GM23338 (cell line): Measurements from ENCODE around the gene C15orf61. TPM values are rescaled to one million over a fixed set of nuclear protein-coding genes. Genes with fewer than 3 reads are reported as not detected.

Experiments
- ATAC-seq: fragments of 200-7000 bp; cut with Tn5 transposase; 3 replicates; pipeline ENCODE4 v1.9.1; 2020
- DNase-seq: peaks from one replicate; pipeline ENCODE4 v3.0.0-alpha.2; 2015; ENCODE audit warnings: low spot score
- H2AFZ ChIP-seq: fragments of 200-600 bp; sonication (generic); 2 replicates; pipeline ENCODE4 v1.8.0; 2016; ENCODE audit warnings: antibody characterized with exemption, mild to moderate bottlenecking, moderate library complexity
- H3F3A ChIP-seq: fragments of 200-600 bp; sonication (generic); replicated peaks from 2 replicates; pipeline ENCODE4 v1.8.0; 2017; ENCODE audit warnings: antibody characterized with exemption, mixed run types, low read depth
- H3K27ac ChIP-seq: fragments of 200-600 bp; sonication (generic); 2 replicates; pipeline ENCODE4 v1.6.1; 2016; ENCODE audit warnings: low read depth
- H3K27me3 ChIP-seq: fragments of 200-600 bp; sonication (generic); 2 replicates; pipeline ENCODE4 v1.8.0; 2016; ENCODE audit warnings: mild to moderate bottlenecking, mixed run types, moderate library complexity; ENCODE audit not compliant: insufficient read depth
- H3K36me3 ChIP-seq: fragments of 200-600 bp; sonication (generic); 2 replicates; pipeline ENCODE4 v1.8.0; 2016; ENCODE audit warnings: mild to moderate bottlenecking; ENCODE audit not compliant: insufficient read depth
- H3K4me1 ChIP-seq: fragments of 200-600 bp; sonication (generic); 2 replicates; pipeline ENCODE4 v1.8.0; 2016; ENCODE audit warnings: mild to moderate bottlenecking, moderate library complexity; ENCODE audit not compliant: insufficient read depth
- H3K4me2 ChIP-seq: fragments of 200-600 bp; sonication (generic); 2 replicates; pipeline ENCODE4 v1.7.1; 2017; ENCODE audit warnings: mixed run types
- H3K4me3 ChIP-seq: fragments of 200-600 bp; sonication (generic); 2 replicates; pipeline ENCODE4 v1.6.1; 2016; ENCODE audit warnings: mixed run types
- H3K79me2 ChIP-seq: fragments of 200-600 bp; sonication (generic); replicated peaks from 2 replicates; pipeline ENCODE4 v1.8.0; 2017; ENCODE audit warnings: mild to moderate bottlenecking; ENCODE audit not compliant: insufficient read depth
- H3K9me2 ChIP-seq: fragments of 200-600 bp; sonication (generic); 2 replicates; pipeline ENCODE4 v1.8.0; 2017; ENCODE audit not compliant: insufficient read depth
- H4K20me1 ChIP-seq: fragments of 200-600 bp; sonication (generic); replicated peaks from 2 replicates; pipeline ENCODE4 v1.8.0; 2017; ENCODE audit warnings: mild to moderate bottlenecking; ENCODE audit not compliant: insufficient read depth
- H3K27ac Mint-ChIP-seq: 2 replicates; pipeline ENCODE4 v1.8.0; 2020; ENCODE audit warnings: inconsistent platforms, mild to moderate bottlenecking, moderate library complexity, mixed read lengths
- H3K27me3 Mint-ChIP-seq: 3 replicates; pipeline ENCODE4 v1.8.0; 2022; ENCODE audit warnings: low read depth, mild to moderate bottlenecking, moderate library complexity, mixed read lengths, inconsistent platforms; ENCODE audit not compliant: insufficient read depth, poor library complexity
- H3K36me3 Mint-ChIP-seq: 3 replicates; pipeline ENCODE4 v1.8.0; 2021; ENCODE audit warnings: low read depth, mild to moderate bottlenecking, inconsistent platforms, moderate library complexity, mixed read lengths
- H3K4me1 Mint-ChIP-seq: 3 replicates; pipeline ENCODE4 v1.8.0; 2020; ENCODE audit warnings: mild to moderate bottlenecking, inconsistent platforms, mixed read lengths
- H3K4me3 Mint-ChIP-seq: 3 replicates; pipeline ENCODE4 v1.8.0; 2021; ENCODE audit warnings: moderate library complexity, mild to moderate bottlenecking, inconsistent platforms, mixed read lengths
- H3K9me3 Mint-ChIP-seq: 3 replicates; pipeline ENCODE4 v1.8.0; 2020; ENCODE audit warnings: moderate library complexity, mild to moderate bottlenecking, inconsistent platforms, mixed read lengths
- CREB1 ChIP-seq: fragments of 250-450 bp; sonication (Bioruptor Pico); IDR thresholded peaks from 2 replicates; pipeline ENCODE4 v1.5.0; 2020; ENCODE audit warnings: low read depth, mild to moderate bottlenecking, moderate library complexity
- EZH2phosphoT487 ChIP-seq: fragments of 200-600 bp; sonication (generic); IDR thresholded peaks from one replicate; pipeline ENCODE4 v1.8.1; 2018; ENCODE audit warnings: antibody characterized with exemption; ENCODE audit not compliant: unreplicated experiment
- JUNB ChIP-seq: IDR thresholded peaks from one replicate; pipeline ENCODE4 v1.6.1; 2016; ENCODE audit warnings: antibody characterized with exemption; ENCODE audit not compliant: unreplicated experiment
- NANOG ChIP-seq: IDR thresholded peaks from 2 replicates; pipeline ENCODE4 v1.6.1; 2016; ENCODE audit warnings: antibody characterized with exemption, borderline replicate concordance
- POLR2AphosphoS5 ChIP-seq: IDR thresholded peaks from 2 replicates; pipeline ENCODE4 v1.6.1; 2016; ENCODE audit warnings: antibody characterized with exemption, low read depth
- STAT1 ChIP-seq: IDR thresholded peaks from one replicate; pipeline ENCODE4 v1.6.1; 2016; ENCODE audit warnings: antibody characterized with exemption; ENCODE audit not compliant: unreplicated experiment
- ZNF114 ChIP-seq: fragments of 250-450 bp; sonication (Bioruptor Pico); IDR thresholded peaks from 2 replicates; pipeline ENCODE4 v1.5.0; 2020; ENCODE audit warnings: mild to moderate bottlenecking, moderate library complexity
- ZNF331 ChIP-seq: fragments of 250-450 bp; sonication (Bioruptor Pico); IDR thresholded peaks from 2 replicates; pipeline ENCODE4 v1.5.0; 2020; ENCODE audit warnings: low read depth, mild to moderate bottlenecking, moderate library complexity
- polyA plus RNA-seq: library from polyadenylated mRNA; unstranded; fragments of >200 nt; fragmentation: Nextera tagmentation; extraction: Ambion mirVana; gene quantifications from 2 replicates; pipeline ENCODE4 v1.2.1, GENCODE V29; 2016
- total RNA-seq: library from RNA; depleted of rRNA; stranded (reverse); fragments of >200 nt; shearing (Covaris generic); gene quantifications from 2 replicates; pipeline ENCODE4 v1.2.3, GENCODE V29; 2014
- TF ChIP-seq, protein P1 (sequence below): fragments of 250-450 bp; sonication (Bioruptor Pico); IDR thresholded peaks from 2 replicates; pipeline ENCODE4 v1.5.0; 2020; ENCODE audit warnings: mild to moderate bottlenecking, moderate library complexity
- TF ChIP-seq, protein P2 (sequence below), 2 experiments: fragments of 200-600 bp in 1 of 2; sonication (generic) in 1 of 2; conservative IDR thresholded peaks; 2 replicates each; pipeline versions ENCODE4 v1.5.1 to v1.6.1; 2016 to 2017; ENCODE audit warnings: antibody characterized with exemption in 2 of 2, low read depth in 2 of 2, mild to moderate bottlenecking in 2 of 2, moderate library complexity in 1 of 2
- TF ChIP-seq, protein P3 (sequence below): IDR thresholded peaks from one replicate; pipeline ENCODE4 v1.6.1; 2018; ENCODE audit warnings: antibody characterized with exemption; ENCODE audit not compliant: unreplicated experiment
- TF ChIP-seq, protein P4 (sequence below): IDR thresholded peaks from 2 replicates; pipeline ENCODE4 v1.6.1; 2016; ENCODE audit warnings: antibody characterized with exemption

The C15orf61 gene
- total and polyA plus RNA-seq, 2 experiments from 2014 or later = 1.8 to 5.9 TPM

DNA sequence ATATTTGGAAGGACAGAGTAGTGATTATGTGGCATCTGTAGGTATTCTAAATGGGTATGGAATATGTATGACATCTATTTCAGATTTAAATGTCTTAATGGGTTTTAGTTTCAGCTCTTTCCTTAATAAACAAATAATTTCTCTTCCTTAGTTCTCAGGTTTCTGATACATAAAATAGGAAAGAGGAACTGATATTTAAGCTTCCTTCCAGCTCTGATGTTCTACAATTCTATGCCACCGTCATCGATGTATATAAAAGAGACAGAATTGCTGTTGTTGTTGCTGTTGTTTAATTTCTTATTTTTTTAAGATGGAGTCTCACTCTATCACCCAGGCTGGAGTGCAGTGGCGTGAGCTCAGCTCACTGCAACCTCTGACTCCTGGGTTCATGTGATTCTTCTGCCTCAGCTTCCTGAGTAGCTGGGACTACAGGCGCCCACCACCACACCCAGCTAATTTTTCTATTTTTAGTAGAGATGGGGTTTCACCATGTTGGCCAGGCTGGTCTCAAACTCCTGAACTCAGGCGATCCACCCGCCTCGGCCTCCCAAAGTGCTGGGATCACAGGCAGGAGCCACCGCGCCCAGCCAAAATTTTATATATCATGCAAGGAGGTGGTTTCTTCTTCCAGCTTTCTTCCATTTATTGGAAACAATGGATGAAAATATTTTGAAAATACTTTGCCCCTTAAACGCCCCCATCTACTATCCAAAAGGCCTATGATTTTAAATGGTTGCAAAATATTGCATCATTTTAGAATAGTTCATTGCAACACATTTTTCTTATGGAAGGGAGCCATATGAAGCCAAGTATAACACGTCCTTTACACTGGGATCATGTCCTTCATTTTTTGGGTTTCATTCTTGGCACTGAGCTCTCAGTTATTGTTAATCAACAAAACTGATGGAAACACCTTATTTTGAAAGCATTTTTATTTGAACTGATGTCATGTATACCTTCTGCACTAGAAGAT is 13.9 kb upstream of the C15orf61 start:
- Mint-ChIP-seq H3K36me3 (no peaks in the 10 kb centered on the region), H3K9me3 (no peaks in the 10 kb centered on the region), H3K4me3 (no peak overlapping the region), H3K27ac (no peak overlapping the region), H3K27me3 (no peaks in the 10 kb centered on the region), H3K4me1 (peaks cover 16% of the 10 kb centered on the region)
- Histone ChIP-seq H3K4me2 (no peak overlapping the region), H2AFZ (no peak overlapping the region), H3K27ac (no peak overlapping the region), H3K9me2 (no peaks in the 10 kb centered on the region), H3K36me3 (no peaks in the 10 kb centered on the region), H3K4me3 (no peak overlapping the region), H3K27me3 (no peaks in the 10 kb centered on the region), H3K4me1 (peaks cover 11% of the 10 kb centered on the region; the same call in 1 of the 2 replicates), H3K79me2 (no peaks in the 10 kb centered on the region), H3F3A (no peaks in the 10 kb centered on the region), H4K20me1 (no peaks in the 10 kb centered on the region; the same call in 1 of the 2 replicates)
- ATAC-seq = no peak
- no peak for DNase-seq
- TF ChIP-seq STAT1 = no peak
- no peak for TF ChIP-seq NANOG
- TF ChIP-seq, protein P1, sequence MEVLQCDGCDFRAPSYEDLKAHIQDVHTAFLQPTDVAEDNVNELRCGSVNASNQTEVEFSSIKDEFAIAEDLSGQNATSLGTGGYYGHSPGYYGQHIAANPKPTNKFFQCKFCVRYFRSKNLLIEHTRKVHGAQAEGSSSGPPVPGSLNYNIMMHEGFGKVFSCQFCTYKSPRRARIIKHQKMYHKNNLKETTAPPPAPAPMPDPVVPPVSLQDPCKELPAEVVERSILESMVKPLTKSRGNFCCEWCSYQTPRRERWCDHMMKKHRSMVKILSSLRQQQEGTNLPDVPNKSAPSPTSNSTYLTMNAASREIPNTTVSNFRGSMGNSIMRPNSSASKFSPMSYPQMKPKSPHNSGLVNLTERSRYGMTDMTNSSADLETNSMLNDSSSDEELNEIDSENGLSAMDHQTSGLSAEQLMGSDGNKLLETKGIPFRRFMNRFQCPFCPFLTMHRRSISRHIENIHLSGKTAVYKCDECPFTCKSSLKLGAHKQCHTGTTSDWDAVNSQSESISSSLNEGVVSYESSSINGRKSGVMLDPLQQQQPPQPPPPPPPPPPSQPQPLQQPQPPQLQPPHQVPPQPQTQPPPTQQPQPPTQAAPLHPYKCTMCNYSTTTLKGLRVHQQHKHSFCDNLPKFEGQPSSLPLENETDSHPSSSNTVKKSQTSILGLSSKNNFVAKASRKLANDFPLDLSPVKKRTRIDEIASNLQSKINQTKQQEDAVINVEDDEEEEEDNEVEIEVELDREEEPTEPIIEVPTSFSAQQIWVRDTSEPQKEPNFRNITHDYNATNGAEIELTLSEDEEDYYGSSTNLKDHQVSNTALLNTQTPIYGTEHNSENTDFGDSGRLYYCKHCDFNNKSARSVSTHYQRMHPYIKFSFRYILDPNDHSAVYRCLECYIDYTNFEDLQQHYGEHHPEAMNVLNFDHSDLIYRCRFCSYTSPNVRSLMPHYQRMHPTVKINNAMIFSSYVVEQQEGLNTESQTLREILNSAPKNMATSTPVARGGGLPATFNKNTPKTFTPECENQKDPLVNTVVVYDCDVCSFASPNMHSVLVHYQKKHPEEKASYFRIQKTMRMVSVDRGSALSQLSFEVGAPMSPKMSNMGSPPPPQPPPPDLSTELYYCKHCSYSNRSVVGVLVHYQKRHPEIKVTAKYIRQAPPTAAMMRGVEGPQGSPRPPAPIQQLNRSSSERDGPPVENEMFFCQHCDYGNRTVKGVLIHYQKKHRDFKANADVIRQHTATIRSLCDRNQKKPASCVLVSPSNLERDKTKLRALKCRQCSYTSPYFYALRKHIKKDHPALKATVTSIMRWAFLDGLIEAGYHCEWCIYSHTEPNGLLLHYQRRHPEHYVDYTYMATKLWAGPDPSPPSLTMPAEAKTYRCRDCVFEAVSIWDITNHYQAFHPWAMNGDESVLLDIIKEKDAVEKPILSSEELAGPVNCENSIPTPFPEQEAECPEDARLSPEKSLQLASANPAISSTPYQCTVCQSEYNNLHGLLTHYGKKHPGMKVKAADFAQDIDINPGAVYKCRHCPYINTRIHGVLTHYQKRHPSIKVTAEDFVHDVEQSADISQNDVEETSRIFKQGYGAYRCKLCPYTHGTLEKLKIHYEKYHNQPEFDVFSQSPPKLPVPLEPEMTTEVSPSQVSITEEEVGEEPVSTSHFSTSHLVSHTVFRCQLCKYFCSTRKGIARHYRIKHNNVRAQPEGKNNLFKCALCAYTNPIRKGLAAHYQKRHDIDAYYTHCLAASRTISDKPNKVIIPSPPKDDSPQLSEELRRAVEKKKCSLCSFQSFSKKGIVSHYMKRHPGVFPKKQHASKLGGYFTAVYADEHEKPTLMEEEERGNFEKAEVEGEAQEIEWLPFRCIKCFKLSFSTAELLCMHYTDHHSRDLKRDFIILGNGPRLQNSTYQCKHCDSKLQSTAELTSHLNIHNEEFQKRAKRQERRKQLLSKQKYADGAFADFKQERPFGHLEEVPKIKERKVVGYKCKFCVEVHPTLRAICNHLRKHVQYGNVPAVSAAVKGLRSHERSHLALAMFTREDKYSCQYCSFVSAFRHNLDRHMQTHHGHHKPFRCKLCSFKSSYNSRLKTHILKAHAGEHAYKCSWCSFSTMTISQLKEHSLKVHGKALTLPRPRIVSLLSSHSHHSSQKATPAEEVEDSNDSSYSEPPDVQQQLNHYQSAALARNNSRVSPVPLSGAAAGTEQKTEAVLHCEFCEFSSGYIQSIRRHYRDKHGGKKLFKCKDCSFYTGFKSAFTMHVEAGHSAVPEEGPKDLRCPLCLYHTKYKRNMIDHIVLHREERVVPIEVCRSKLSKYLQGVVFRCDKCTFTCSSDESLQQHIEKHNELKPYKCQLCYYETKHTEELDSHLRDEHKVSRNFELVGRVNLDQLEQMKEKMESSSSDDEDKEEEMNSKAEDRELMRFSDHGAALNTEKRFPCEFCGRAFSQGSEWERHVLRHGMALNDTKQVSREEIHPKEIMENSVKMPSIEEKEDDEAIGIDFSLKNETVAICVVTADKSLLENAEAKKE (CRISPR knock-in tag) = no peak
- no peak for TF ChIP-seq POLR2AphosphoS5
- TF ChIP-seq JUNB = no peak
- TF ChIP-seq EZH2phosphoT487 = no peak
- no peak for TF ChIP-seq CREB1 (CRISPR knock-in tag)
- TF ChIP-seq, protein P2, sequence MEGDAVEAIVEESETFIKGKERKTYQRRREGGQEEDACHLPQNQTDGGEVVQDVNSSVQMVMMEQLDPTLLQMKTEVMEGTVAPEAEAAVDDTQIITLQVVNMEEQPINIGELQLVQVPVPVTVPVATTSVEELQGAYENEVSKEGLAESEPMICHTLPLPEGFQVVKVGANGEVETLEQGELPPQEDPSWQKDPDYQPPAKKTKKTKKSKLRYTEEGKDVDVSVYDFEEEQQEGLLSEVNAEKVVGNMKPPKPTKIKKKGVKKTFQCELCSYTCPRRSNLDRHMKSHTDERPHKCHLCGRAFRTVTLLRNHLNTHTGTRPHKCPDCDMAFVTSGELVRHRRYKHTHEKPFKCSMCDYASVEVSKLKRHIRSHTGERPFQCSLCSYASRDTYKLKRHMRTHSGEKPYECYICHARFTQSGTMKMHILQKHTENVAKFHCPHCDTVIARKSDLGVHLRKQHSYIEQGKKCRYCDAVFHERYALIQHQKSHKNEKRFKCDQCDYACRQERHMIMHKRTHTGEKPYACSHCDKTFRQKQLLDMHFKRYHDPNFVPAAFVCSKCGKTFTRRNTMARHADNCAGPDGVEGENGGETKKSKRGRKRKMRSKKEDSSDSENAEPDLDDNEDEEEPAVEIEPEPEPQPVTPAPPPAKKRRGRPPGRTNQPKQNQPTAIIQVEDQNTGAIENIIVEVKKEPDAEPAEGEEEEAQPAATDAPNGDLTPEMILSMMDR (conservative IDR thresholded peaks at IDR 0.05; ENCODE audit: low read depth in 2 of 2) = no peak
- TF ChIP-seq, protein P3, sequence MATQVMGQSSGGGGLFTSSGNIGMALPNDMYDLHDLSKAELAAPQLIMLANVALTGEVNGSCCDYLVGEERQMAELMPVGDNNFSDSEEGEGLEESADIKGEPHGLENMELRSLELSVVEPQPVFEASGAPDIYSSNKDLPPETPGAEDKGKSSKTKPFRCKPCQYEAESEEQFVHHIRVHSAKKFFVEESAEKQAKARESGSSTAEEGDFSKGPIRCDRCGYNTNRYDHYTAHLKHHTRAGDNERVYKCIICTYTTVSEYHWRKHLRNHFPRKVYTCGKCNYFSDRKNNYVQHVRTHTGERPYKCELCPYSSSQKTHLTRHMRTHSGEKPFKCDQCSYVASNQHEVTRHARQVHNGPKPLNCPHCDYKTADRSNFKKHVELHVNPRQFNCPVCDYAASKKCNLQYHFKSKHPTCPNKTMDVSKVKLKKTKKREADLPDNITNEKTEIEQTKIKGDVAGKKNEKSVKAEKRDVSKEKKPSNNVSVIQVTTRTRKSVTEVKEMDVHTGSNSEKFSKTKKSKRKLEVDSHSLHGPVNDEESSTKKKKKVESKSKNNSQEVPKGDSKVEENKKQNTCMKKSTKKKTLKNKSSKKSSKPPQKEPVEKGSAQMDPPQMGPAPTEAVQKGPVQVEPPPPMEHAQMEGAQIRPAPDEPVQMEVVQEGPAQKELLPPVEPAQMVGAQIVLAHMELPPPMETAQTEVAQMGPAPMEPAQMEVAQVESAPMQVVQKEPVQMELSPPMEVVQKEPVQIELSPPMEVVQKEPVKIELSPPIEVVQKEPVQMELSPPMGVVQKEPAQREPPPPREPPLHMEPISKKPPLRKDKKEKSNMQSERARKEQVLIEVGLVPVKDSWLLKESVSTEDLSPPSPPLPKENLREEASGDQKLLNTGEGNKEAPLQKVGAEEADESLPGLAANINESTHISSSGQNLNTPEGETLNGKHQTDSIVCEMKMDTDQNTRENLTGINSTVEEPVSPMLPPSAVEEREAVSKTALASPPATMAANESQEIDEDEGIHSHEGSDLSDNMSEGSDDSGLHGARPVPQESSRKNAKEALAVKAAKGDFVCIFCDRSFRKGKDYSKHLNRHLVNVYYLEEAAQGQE = no peak
- no peak for TF ChIP-seq ZNF114 (CRISPR knock-in tag)
- TF ChIP-seq, protein P4, sequence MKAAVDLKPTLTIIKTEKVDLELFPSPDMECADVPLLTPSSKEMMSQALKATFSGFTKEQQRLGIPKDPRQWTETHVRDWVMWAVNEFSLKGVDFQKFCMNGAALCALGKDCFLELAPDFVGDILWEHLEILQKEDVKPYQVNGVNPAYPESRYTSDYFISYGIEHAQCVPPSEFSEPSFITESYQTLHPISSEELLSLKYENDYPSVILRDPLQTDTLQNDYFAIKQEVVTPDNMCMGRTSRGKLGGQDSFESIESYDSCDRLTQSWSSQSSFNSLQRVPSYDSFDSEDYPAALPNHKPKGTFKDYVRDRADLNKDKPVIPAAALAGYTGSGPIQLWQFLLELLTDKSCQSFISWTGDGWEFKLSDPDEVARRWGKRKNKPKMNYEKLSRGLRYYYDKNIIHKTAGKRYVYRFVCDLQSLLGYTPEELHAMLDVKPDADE = no peak
- TF ChIP-seq ZNF331 (CRISPR knock-in tag) = no peak
